Measurements from ENCODE around the gene DCTN3.

DCTN3 gene

GRCh38 chr9:34620061-34620994, at the start of gene DCTN3:
Gene DCTN3, minus strand, starts transcription at chr9:34620495. Its CDS starts 31 bp downstream, at chr9:34620464.
- DNase-seq (ENCODE audit: low read depth): peak; percentile 80

GRCh38 chr9:34665381-34666250, 45.3 kb upstream of the DCTN3 start:
- DNase-seq (ENCODE audit: low read depth): peak; percentile 78

GRCh38 chr9:34665067-34665380, 44.7 kb upstream of the DCTN3 start:
- no peak for DNase-seq (ENCODE audit: low read depth)

GRCh38 chr9:34664281-34665066, 44.2 kb upstream of the DCTN3 start:
- DNase-seq (ENCODE audit: low read depth): no peak

- DNase-seq (ENCODE audit: low read depth): no peak
Observed at GRCh38 chr9:34663303-34663605, 43.0 kb upstream of the DCTN3 start.

- no peak for DNase-seq (ENCODE audit: low read depth)
Observed at GRCh38 chr9:34662526-34663302, 42.4 kb upstream of the DCTN3 start, which contains the start of gene CCL27. Gene CCL27, minus strand, starts transcription at chr9:34662657. Its CDS starts 24 bp downstream, at chr9:34662633.

GRCh38 chr9:34659592-34660253, 39.4 kb upstream of the DCTN3 start:
- DNase-seq (ENCODE audit: low read depth): no peak

- no peak for DNase-seq (ENCODE audit: low read depth)
Observed at GRCh38 chr9:34658461-34658860, 38.2 kb upstream of the DCTN3 start.

- DNase-seq (ENCODE audit: low read depth): no peak
Observed at GRCh38 chr9:34656992-34657391, 36.7 kb upstream of the DCTN3 start.

- no peak for DNase-seq (ENCODE audit: low read depth)
Observed at GRCh38 chr9:34655394-34655793, 35.1 kb upstream of the DCTN3 start.

- no peak for DNase-seq (ENCODE audit: low read depth)
Observed at GRCh38 chr9:34654323-34655051, 34.2 kb upstream of the DCTN3 start.

- DNase-seq (ENCODE audit: low read depth): no peak
Observed at GRCh38 chr9:34653151-34654072, 33.1 kb upstream of the DCTN3 start.

- no peak for DNase-seq (ENCODE audit: low read depth)
Observed at GRCh38 chr9:34652602-34653000, 32.3 kb upstream of the DCTN3 start.

- no peak for DNase-seq (ENCODE audit: low read depth)
Observed at GRCh38 chr9:34651876-34652601, 31.7 kb upstream of the DCTN3 start, which contains the start of gene IL11RA. Gene IL11RA, plus strand, starts transcription at chr9:34652185. Its CDS starts 3,033 bp downstream, at chr9:34655218.

GRCh38 chr9:34651321-34651720, 31.0 kb upstream of the DCTN3 start:
- DNase-seq (ENCODE audit: low read depth): no peak

- no peak for DNase-seq (ENCODE audit: low read depth)
Observed at GRCh38 chr9:34650816-34651215, 30.5 kb upstream of the DCTN3 start.

GRCh38 chr9:34648673-34649072, 28.4 kb upstream of the DCTN3 start:
- DNase-seq (ENCODE audit: low read depth): no peak

GRCh38 chr9:34647651-34648050, 27.4 kb upstream of the DCTN3 start:
- DNase-seq (ENCODE audit: low read depth): no peak

All from non-pigmented ciliary epithelial cell (primary cell).